Breast epithelium (tissue), 3 donors: ENCODE results near the gene SESN2.

Source experiments
- POLR2A ChIP-seq: fragments of 450-650 bp; IDR thresholded peaks from one replicate; pipeline ENCODE4 v1.6.1; 2016; ENCODE audit warnings: antibody characterized with exemption, mild to moderate bottlenecking, moderate library complexity
- TF ChIP-seq, protein P1 (sequence below), 3 donors: fragments of 450-650 bp; IDR thresholded peaks; one replicate each; pipeline ENCODE4 v1.5.1; 2016 to 2017; ENCODE audit warnings: antibody characterized with exemption in 3 of 3, mild to moderate bottlenecking in 3 of 3, moderate library complexity in 3 of 3

DNA sequence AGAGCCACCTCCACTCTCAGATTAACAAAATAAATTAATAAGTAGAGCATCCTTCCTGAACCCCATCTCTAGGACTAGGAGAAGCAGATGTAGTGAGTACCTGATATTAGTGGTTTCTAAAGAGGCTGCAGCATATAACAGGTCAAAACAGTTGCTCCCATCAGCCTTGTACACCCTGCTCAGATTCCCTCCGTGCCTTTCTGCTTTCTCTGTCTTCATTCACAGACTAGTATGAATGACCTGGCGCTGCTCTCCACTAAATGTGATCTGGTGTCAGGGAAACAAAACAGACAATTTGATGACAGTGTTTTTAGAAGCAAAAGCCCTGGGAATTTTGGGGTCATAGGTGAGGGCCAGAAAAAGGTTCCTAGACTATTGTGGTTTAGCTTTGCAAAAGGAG, 8.3 kb downstream of the SESN2 start:
- no peak for TF ChIP-seq POLR2A
- TF ChIP-seq, protein P1, sequence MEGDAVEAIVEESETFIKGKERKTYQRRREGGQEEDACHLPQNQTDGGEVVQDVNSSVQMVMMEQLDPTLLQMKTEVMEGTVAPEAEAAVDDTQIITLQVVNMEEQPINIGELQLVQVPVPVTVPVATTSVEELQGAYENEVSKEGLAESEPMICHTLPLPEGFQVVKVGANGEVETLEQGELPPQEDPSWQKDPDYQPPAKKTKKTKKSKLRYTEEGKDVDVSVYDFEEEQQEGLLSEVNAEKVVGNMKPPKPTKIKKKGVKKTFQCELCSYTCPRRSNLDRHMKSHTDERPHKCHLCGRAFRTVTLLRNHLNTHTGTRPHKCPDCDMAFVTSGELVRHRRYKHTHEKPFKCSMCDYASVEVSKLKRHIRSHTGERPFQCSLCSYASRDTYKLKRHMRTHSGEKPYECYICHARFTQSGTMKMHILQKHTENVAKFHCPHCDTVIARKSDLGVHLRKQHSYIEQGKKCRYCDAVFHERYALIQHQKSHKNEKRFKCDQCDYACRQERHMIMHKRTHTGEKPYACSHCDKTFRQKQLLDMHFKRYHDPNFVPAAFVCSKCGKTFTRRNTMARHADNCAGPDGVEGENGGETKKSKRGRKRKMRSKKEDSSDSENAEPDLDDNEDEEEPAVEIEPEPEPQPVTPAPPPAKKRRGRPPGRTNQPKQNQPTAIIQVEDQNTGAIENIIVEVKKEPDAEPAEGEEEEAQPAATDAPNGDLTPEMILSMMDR (IDR thresholded peaks at IDR 0.05), result no peak
